A673 (cell line): Measurements from ENCODE around the gene SAT2. TPM values are rescaled to one million over a fixed set of nuclear protein-coding genes. Genes with fewer than 3 reads are reported as not detected.
A peak's percentile ranks its signal among the peaks of the same experiment; 100 is the strongest.

Source experiments
- BruUV-seq: library from RNA; stranded (reverse); fragments of 400-500 nt; replicated peaks from 2 replicates; lab custom pipeline; 2021; lab: Mats Ljungman, UMichigan
- CTCF ChIA-PET: fragments of 300-600 bp; sonication (Branson Sonifier 250); formaldehyde crosslinking; loops from one replicate; lab custom pipeline; 2022; ENCODE audit warnings: antibody characterized with exemption; lab: Charles Lee
- POLR2A ChIA-PET: fragments of 300-600 bp; sonication (Branson Sonifier 250); formaldehyde crosslinking; loops from one replicate; lab custom pipeline; 2022; ENCODE audit warnings: antibody characterized with exemption; ENCODE audit not compliant: low non-redundant PET; lab: Charles Lee
- DNase-seq: peaks from one replicate; pipeline ENCODE4 v3.0.0-alpha.2; 2015; ENCODE audit warnings: low spot score
- H3K27ac ChIP-seq: fragments of 200-600 bp; sonication (generic); 2 replicates; pipeline ENCODE4 v1.5.1; 2016; ENCODE audit warnings: mixed run types, low read depth, mild to moderate bottlenecking, mixed read lengths, antibody characterized with exemption, low read length; ENCODE audit not compliant: poor library complexity, severe bottlenecking
- H3K27me3 ChIP-seq: fragments of 200-600 bp; sonication (generic); replicated peaks from 2 replicates; pipeline ENCODE4 v1.6.1; 2017; ENCODE audit warnings: mixed run types, low read depth, mild to moderate bottlenecking, mixed read lengths, antibody characterized with exemption, low read length; ENCODE audit not compliant: insufficient read depth, poor library complexity
- H3K36me3 ChIP-seq: fragments of 200-600 bp; sonication (generic); 2 replicates; pipeline ENCODE4 v1.6.1; 2016; ENCODE audit warnings: mixed run types, mild to moderate bottlenecking, mixed read lengths, antibody characterized with exemption, low read length; ENCODE audit not compliant: insufficient read depth, poor library complexity, severe bottlenecking
- H3K4me1 ChIP-seq: fragments of 200-600 bp; sonication (generic); 2 replicates; pipeline ENCODE4 v1.6.1; 2017; ENCODE audit warnings: mixed run types, mild to moderate bottlenecking, mixed read lengths, antibody characterized with exemption, low read length; ENCODE audit not compliant: insufficient read depth, poor library complexity, severe bottlenecking
- H3K4me3 ChIP-seq: fragments of 200-600 bp; sonication (generic); 2 replicates; pipeline ENCODE4 v1.5.1; 2016; ENCODE audit warnings: low read depth, mixed run types, mild to moderate bottlenecking, mixed read lengths, low read length; ENCODE audit not compliant: poor library complexity, severe bottlenecking
- H3K9me3 ChIP-seq: fragments of 200-600 bp; sonication (generic); 2 replicates; pipeline ENCODE4 v1.6.1; 2016; ENCODE audit warnings: mixed run types, low read depth, mild to moderate bottlenecking, mixed read lengths, antibody characterized with exemption, low read length; ENCODE audit not compliant: poor library complexity, severe bottlenecking
- CTCF ChIP-seq: fragments of 300-800, 200-600 bp; sonication (generic); conservative IDR thresholded peaks from 2 replicates; pipeline ENCODE4 v1.5.1; 2017; ENCODE audit warnings: low read depth, mild to moderate bottlenecking, antibody characterized with exemption, low read length, moderate library complexity, mixed read lengths
- EZH2 ChIP-seq: fragments of 200-600 bp; sonication (generic); IDR thresholded peaks from 2 replicates; pipeline ENCODE4 v1.6.1; 2017; ENCODE audit warnings: borderline replicate concordance, low read depth, mild to moderate bottlenecking, mixed read lengths, antibody characterized with exemption, low read length; ENCODE audit not compliant: poor library complexity, severe bottlenecking
- intact Hi-C: fragments of 100-400 bp; cut with micrococcal nuclease; formaldehyde crosslinking; loops from one replicate; pipeline ENCODE4 v1.10.0; 2022; ENCODE audit not compliant: unreplicated experiment
- total RNA-seq: library from RNA; stranded (reverse); gene quantifications from 2 replicates; pipeline ENCODE4 v1.2.3, GENCODE V29; 2021

Gene SAT2
- total RNA-seq, 1 experiment from 2014 or later: 61.7 TPM

DNA sequence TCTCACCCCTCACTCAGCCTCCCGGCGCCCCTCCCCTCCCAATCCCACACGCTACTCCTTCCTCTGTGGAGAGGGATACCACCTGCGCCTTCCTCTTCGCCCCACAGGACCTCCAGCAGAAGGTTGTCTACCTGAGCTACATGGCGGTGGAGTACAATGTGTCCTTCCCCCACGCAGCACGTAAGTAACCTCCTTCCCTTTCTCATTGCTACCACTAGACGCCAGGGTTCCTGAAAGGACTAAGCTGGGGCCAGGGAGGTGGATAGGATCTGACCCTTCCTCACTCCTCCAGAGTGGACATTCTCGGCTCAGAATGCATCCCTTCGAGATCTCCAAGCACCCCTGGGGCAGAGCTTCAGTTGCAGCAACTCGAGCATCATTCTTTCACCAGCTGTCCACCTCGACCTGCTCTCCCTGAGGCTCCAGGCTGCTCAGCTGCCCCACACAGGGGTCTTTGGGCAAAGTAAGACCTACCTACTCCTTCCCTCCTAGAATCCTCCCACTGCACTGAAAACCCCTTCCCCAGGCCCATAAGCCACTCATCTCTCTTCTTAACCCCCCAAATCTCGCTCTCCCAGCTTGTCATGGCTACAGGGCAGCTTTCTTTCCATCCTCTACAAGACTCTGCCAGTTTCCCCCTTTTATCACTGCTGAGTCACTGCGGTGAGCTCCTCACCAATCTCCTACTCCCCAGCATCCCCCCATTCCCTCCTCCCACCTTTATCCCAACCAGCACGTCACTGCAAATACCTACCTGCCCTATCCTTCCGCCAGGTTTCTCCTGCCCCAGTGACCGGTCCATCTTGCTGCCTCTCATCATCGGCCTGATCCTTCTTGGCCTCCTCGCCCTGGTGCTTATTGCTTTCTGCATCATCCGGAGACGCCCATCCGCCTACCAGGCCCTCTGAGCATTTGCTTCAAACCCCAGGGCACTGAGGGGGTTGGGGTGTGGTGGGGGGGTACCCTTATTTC lies 46.7 kb downstream of the SAT2 start:
- Histone ChIP-seq H3K9me3 (no peaks in the 10 kb centered on the region), H3K4me3 (no peak overlapping the region), H3K36me3 (peaks cover 49% of the 10 kb centered on the region), H3K27me3 (no peaks in the 10 kb centered on the region), H3K4me1 (peaks cover 59% of the 10 kb centered on the region), H3K27ac (peak overlapping the region; percentile 74)
- BruUV-seq: no TSS peak
- CTCF ChIA-PET: interaction anchor here (2.0 kb wide), 1 partner anchor 8 kb away, joined by 6 read pairs; no protein-coding TSS in a partner anchor
- intact Hi-C loops: loop anchor here (5.0 kb wide), 2 partner anchors 106 to 306 kb away; partner anchors contain the start of genes CHD3, TP53 and WRAP53
- POLR2A ChIA-PET: interaction anchor here (0.6 to 0.7 kb wide), 3 partner anchors 71 to 338 kb away, joined by 3 to 5 read pairs (median 5); partner anchors contain the start of gene WRAP53
- TF ChIP-seq EZH2 (no peak), CTCF (no peak)
- no peak for DNase-seq

- no peaks in the 10 kb centered on the region for H3K9me3 ChIP-seq
- no TSS peak for BruUV-seq
- peaks cover 61% of the 10 kb centered on the region for H3K4me1 ChIP-seq
- peak overlapping the region; percentile 74 for H3K27ac ChIP-seq
- intact Hi-C loops: loop anchor here (5.0 kb wide), 2 partner anchors 107 to 307 kb away; partner anchors contain the start of genes CHD3, TP53 and WRAP53
- no peaks in the 10 kb centered on the region for H3K27me3 ChIP-seq
- H3K4me3 ChIP-seq: no peak overlapping the region
- peaks cover 53% of the 10 kb centered on the region for H3K36me3 ChIP-seq
- ChIA-PET CTCF (interaction anchor here (2.0 kb wide), 1 partner anchor 9 kb away, joined by 6 read pairs; no protein-coding TSS in a partner anchor), POLR2A (interaction anchor here (0.6 kb wide), 1 partner anchor 72 kb away, joined by 5 read pairs; no protein-coding TSS in a partner anchor)
- TF ChIP-seq EZH2 (no peak), CTCF (no peak)
- DNase-seq: no peak
These were observed 47.6 kb downstream of the SAT2 start for GRCh38 chr17:7579834-7580603.
